GM19328 (cell line): Measurements from ENCODE around the gene FEV.

ENCODE experiments used
- ATAC-seq: cut with Tn5 transposase; IDR thresholded peaks from one replicate; pipeline ENCODE4 v1.9.1; 2021; ENCODE audit warnings: mild to moderate bottlenecking, moderate library complexity; ENCODE audit not compliant: unreplicated experiment

FEV gene

GRCh38 chr2:219017201-219017931, 32.4 kb upstream of the FEV start:
- no peak for ATAC-seq

- ATAC-seq: no peak
Observed at GRCh38 chr2:219016721-219017120, 31.7 kb upstream of the FEV start.

DNA sequence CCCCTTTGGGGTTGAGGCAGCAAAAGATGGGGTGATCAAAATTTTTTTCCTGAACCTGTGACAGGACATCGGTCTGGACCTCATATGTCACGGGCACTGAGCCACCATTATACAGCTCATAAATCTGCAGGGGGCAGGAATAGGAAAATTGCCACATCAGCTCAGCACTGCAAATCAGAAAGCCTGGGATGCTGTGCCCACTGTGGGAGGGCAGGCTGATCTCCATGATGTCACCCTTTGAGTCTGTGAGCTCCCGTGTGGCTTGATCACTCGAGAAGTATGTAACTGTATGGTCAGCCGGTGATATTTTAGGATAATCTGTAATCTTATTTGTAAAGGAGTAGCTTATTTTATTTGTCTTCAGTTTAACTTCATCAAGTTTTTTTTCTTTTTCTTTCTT, 25.9 kb upstream of the FEV start:
- ATAC-seq: no peak

DNA sequence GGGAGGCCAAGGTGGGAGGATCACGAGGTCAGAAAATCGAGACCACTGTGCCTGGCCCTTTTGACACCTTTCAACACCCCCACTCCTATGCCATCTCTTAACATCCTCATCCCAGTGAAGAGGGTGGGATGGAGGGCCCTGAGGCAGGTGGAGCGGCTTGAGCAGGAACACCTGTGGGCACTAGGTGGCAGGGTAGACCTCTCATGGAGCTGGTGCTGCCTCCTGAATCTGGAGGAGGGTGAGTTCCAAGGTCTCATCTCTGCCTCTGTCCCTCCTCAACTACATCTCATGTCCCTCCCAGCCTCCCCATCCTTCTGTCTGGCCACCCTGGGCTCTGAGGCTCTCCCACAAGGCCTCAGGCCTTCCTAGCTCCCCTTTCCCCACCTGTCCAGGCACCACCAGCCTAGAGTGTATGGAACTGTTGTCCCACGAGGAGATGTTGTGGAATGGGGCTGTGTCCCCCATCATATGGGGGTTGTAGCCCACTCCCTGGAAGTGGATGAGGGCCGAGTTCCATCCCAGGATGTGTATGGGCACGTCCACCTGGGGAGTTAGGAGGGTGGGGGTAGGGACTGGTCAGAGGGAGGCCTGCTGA, 25.3 kb upstream of the FEV start:
- no peak for ATAC-seq

- ATAC-seq: no peak
Observed at GRCh38 chr2:219009294-219009693, 24.3 kb upstream of the FEV start.

DNA sequence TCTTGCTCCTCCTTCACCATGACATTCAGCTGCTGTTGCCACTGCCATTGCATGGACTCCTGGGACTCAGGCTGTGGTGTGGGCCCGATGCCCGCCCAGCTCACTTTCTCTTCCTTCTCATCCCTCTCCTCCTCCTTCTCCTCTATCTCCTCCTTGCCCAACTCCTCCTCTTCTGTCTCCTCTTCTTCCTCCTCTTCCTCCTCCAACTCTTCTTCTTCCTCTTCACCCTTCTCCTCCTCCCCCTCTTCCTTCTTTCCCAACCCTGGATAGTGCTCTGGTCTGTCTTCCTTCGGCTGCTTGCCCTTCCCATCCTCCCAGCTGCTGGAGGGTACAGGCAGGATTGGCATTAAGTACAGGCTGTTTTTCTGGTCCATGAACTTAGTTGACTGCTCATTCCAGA, 19.0 kb upstream of the FEV start:
- no peak for ATAC-seq

DNA sequence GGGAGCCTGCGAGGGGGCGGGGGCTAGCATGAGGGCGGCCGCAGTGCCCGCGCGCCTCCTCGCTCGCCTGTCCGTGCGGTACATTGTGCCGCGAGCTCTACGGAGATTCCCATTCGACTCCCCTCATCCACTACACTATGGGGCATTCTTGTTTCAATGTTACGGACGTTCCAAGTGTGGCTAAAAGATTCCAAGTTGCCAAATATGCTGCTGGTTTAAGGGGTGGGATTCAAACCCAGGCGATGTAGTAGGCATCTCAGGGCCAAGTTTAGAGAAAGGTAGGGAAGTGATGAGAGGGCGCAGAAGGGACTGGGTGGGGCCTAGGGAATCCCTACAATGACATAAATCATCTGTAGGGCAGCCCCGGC, 18.3 kb upstream of the FEV start:
- ATAC-seq: no peak

DNA sequence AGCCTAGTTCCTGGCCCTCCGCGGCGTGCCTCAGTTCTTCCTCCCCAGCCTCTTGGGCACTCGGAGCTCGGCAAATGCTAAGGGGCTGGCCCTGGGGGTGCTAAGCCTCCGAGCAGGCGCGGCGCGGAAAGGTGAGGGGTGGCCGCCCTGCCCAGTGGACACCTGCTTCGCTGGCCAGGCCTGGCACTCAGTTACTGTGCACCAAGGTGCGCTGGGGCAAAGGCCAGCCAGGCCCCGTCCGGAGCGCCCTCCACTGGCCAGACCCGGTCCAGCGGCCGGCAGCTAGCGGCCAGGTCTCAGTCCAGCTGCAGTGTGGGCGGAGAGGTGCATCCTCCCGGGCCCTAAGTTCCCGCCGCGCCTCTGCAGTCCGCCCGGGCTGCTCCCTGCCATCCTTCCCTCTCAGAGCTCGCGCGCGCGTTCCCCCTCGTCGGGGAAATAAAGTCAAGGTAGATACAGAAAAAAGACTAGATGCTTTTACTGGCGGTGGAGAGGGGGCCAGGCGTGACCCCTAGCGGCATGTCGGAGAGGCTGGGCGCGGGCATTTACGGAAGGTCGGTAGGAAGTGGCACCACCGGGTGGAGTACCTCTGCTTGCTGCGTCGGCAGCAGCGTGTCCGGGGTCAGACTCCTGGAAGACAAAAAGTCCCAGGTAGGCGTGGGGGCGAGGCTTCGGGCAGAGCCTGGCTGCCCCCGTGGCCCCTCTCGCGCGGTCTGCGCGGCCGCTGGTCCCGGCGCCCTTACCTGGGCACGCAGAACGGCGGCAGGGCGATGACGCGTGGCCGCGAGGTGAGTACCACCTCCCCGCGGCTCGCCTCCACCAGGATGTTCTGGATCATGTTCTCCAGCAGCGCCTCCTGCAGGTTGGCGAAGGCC, 17.6 kb upstream of the FEV start:
- no peak for ATAC-seq

DNA sequence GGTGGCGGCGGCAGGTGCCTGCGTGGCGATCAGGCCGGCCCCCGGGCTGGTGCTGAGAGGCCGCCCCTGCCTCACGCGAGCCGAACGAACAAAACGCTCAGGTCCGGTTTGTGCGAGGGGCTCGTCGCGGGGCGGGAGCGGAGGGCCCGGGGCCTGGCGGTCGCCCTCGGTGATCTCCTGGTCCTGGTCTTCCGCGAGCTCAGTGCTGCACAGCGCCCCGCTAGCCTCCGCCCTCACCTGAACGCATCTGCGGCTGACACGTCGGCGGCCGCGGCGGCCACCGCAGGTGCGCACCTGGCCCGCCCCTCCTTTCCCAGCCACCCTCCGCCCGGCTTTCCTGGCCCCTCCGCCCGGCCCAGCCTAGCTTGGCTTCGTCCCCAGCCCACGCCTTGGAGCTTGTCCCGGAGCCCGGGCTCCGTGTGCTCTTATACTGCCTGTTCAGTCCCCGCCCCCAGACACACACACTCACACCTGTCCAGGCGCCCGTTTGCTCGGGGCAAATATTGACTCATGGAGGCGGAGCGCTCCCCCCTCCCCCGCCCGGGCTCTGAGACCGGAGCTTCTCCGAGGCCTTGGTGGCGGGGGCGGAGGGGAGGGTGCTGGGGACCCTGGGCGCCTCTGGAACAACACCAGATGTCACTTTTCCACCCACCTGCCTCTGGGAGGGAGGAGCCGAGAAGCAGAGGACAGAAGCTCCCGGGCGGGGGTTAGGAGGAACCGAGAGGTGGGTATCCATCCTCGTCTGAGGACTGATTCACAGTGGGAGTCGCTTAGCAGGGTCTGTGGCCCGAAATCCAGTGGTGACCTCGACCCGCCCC, 16.8 kb upstream of the FEV start:
- no peak for ATAC-seq

GRCh38 chr2:219001100-219001576, 16.2 kb upstream of the FEV start:
- ATAC-seq: no peak

- no peak for ATAC-seq
Observed at GRCh38 chr2:219000569-219000960, 15.6 kb upstream of the FEV start.

DNA sequence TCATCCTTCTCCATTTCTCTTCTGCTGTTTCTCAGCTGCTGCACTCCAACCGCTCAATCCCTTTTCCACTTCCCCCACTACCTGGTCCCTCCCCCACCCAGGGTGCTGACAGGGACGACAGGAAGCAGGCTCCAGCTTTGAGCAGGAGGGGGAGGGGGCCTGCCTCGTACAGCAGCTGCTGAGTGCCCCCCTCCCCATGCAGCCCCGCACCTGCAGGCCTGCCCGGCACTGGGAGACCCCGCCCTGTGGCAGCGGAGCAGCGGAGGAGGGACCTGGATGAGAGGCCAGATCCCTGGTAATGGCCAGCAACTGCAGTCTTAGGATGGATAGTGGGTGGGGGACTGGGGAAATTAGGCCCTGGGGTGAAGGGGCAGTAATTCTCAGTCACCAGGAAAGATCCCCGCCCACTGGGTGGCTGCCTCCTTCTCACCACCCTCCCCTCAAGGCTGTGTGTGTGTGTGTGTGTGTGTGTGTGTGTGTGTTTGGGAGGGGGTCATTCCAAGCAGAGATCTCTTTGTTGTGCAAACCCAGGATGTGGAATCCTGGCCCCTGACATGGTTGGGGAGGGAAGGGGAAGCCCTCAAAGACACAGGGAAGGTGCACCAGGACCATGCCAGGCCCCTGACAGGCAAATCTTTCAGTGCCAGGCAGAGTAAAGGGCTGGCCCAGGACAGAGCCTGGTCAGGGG, 15.0 kb upstream of the FEV start:
- no peak for ATAC-seq

- ATAC-seq: no peak
Observed at GRCh38 chr2:218999021-218999880, 14.3 kb upstream of the FEV start.

GRCh38 chr2:218998414-218999002, 13.5 kb upstream of the FEV start:
- ATAC-seq: no peak

- ATAC-seq: no peak
Observed at GRCh38 chr2:218997731-218998130, 12.7 kb upstream of the FEV start.

GRCh38 chr2:218996937-218997336, 12.0 kb upstream of the FEV start:
- no peak for ATAC-seq

GRCh38 chr2:218995972-218996711, 11.2 kb upstream of the FEV start:
- ATAC-seq: no peak

DNA sequence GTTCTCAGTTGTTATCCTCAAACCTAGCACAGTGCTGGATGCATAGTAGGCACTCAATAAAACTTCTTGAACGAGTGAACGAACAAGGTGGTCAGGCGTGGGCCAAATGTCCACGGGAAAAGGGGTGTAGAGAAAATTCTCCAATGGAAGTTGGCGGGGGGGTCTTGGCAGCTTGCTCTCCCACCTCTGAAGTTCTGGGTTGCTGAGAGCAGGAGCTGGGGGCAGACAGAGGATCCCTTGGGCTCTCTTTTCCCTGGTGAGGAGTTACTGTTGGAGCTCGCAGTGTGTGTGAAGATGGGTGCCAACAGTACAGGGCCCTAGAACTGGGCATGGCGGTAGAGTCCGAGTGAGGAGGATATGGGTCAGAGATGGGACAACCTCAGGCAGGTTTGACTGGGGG, 10.6 kb upstream of the FEV start:
- no peak for ATAC-seq
